HepG2 (cell line): ENCODE results near the gene MADD. TPM values are rescaled to one million over a fixed set of nuclear protein-coding genes. Genes with fewer than 3 reads are reported as not detected.

ENCODE experiments used
- ATAC-seq: fragments of 200-7000 bp; cut with Tn5 transposase; 3 replicates; pipeline ENCODE4 v1.9.1; 2020; ENCODE audit warnings: mild to moderate bottlenecking, moderate library complexity
- BruUV-seq: library from RNA; stranded (reverse); fragments of 400-500 nt; replicated peaks from 2 replicates; lab custom pipeline; 2021; lab: Mats Ljungman, UMichigan
- CTCF ChIA-PET: fragments of 300-600 bp; formaldehyde crosslinking; extraction: SDS; loops from one replicate; lab custom pipeline; 2021; ENCODE audit warnings: low total read pairs, inconsistent platforms, low intra/inter-chr PET ratio; lab: Yijun Ruan, JAX
- POLR2A ChIA-PET: fragments of 350-600 bp; sonication (Branson Sonifier 250); formaldehyde crosslinking; loops from one replicate; lab custom pipeline; 2020; ENCODE audit warnings: antibody characterized with exemption, inconsistent platforms; lab: Yijun Ruan, JAX
- DNase-seq: peaks from one replicate; pipeline ENCODE4 v3.0.0-alpha.2; 2015; ENCODE audit warnings: low spot score
- FAIRE-seq: peaks from 3 replicates; lab custom pipeline; 2011; peaks lifted over from hg19 to GRCh38; lab: Jason Lieb, UNC
- H2AFZ ChIP-seq: one replicate; pipeline ENCODE4 v1.6.1; 2011; ENCODE audit warnings: low read length, inconsistent platforms
- H3K27ac ChIP-seq: fragments of 300-600 bp; 3 replicates; pipeline ENCODE4 v1.8.0; 2011; ENCODE audit warnings: mixed run types, mild to moderate bottlenecking, mixed read lengths, low read length, inconsistent platforms; ENCODE audit not compliant: insufficient read depth; ENCODE audit errors: extremely low read length
- H3K27me3 ChIP-seq, 2 experiments: fragments of 200-600 bp in 1 of 2; 2 replicates in 1 of 2; 3 replicates in 1 of 2; pipeline versions ENCODE4 v1.6.0 to v1.8.0; 2011; ENCODE audit warnings: low read length in 2 of 2, mild to moderate bottlenecking in 2 of 2, moderate library complexity in 2 of 2, inconsistent platforms in 1 of 2; ENCODE audit not compliant: insufficient read depth in 2 of 2, control insufficient read depth in 1 of 2
- H3K36me3 ChIP-seq, 2 experiments: fragments of 200-600 bp in 1 of 2; replicated peaks in 1 of 2; 2 replicates in 1 of 2; 3 replicates in 1 of 2; pipeline versions ENCODE4 v1.5.1 to v1.8.0; 2011; ENCODE audit warnings: low read length in 2 of 2, inconsistent platforms in 1 of 2; ENCODE audit not compliant: insufficient read depth in 2 of 2, control insufficient read depth in 1 of 2
- H3K4me1 ChIP-seq: 2 replicates; pipeline ENCODE4 v1.5.1; 2012; ENCODE audit warnings: low read length, inconsistent platforms; ENCODE audit not compliant: insufficient read depth
- H3K4me2 ChIP-seq: 2 replicates; pipeline ENCODE4 v1.6.0; 2011; ENCODE audit warnings: low read depth, low read length, inconsistent platforms
- H3K4me3 ChIP-seq, 3 experiments: fragments of 200-600 bp in 1 of 3; sonication (generic), shearing (Covaris generic) in 1 of 3; replicated peaks in 1 of 3; 2 replicates each; pipeline ENCODE4 v1.5.1; 2011 to 2016; ENCODE audit warnings: low read length in 3 of 3, inconsistent platforms in 2 of 3, low read depth in 2 of 3, mild to moderate bottlenecking in 2 of 3, control low read depth in 1 of 3, mixed read lengths in 1 of 3; ENCODE audit not compliant: insufficient read depth in 1 of 3
- H3K79me2 ChIP-seq: one replicate; pipeline ENCODE4 v1.6.1; 2011; ENCODE audit warnings: low read length, inconsistent platforms; ENCODE audit not compliant: insufficient read depth
- H3K9ac ChIP-seq: 2 replicates; pipeline ENCODE4 v1.6.0; 2011; ENCODE audit warnings: mild to moderate bottlenecking, low read depth, low read length, inconsistent platforms; ENCODE audit not compliant: insufficient read depth
- H3K9me3 ChIP-seq: 2 replicates; pipeline ENCODE4 v1.5.1; 2012; ENCODE audit warnings: mild to moderate bottlenecking, low read length
- H4K20me1 ChIP-seq: 2 replicates; pipeline ENCODE4 v1.6.0; 2011; ENCODE audit warnings: inconsistent platforms, mild to moderate bottlenecking, low read length, moderate library complexity; ENCODE audit not compliant: insufficient read depth
- AHDC1 ChIP-seq: sonication (generic); formaldehyde crosslinking; IDR thresholded peaks from 2 replicates; pipeline ENCODE4 v1.5.1; 2020; ENCODE audit warnings: mild to moderate bottlenecking, missing genetic modification reagents, borderline replicate concordance
- CBX1 ChIP-seq: IDR thresholded peaks from one replicate; pipeline ENCODE4 v1.6.1; 2016; ENCODE audit warnings: antibody characterized with exemption, low read depth
- E2F1 ChIP-seq: sonication (generic); formaldehyde crosslinking; IDR thresholded peaks from 2 replicates; pipeline ENCODE4 v1.5.0; 2020; ENCODE audit warnings: missing genetic modification reagents
- EED ChIP-seq: sonication (generic); formaldehyde crosslinking; IDR thresholded peaks from 2 replicates; pipeline ENCODE4 v1.5.0; 2020; ENCODE audit warnings: mild to moderate bottlenecking, missing genetic modification reagents
- NFE2L1 ChIP-seq: sonication (generic); formaldehyde crosslinking; IDR thresholded peaks from 2 replicates; pipeline ENCODE4 v1.4.0; 2020; ENCODE audit warnings: missing genetic modification reagents, mild to moderate bottlenecking, borderline replicate concordance
- TBL1XR1 ChIP-seq: fragments of 150-350 bp; IDR thresholded peaks from 2 replicates; pipeline ENCODE4 v1.6.1; 2014; ENCODE audit warnings: borderline replicate concordance, low read length; ENCODE audit not compliant: partially characterized antibody
- TBX3 ChIP-seq: fragments of 450-650 bp; IDR thresholded peaks from 2 replicates; pipeline ENCODE4 v1.6.1; 2017; ENCODE audit warnings: antibody characterized with exemption, mild to moderate bottlenecking, inconsistent platforms, borderline replicate concordance
- ZC3H13 ChIP-seq: sonication (generic); formaldehyde crosslinking; IDR thresholded peaks from 2 replicates; pipeline ENCODE4 v1.8.1; 2023; ENCODE audit warnings: mild to moderate bottlenecking, missing genetic modification reagents, moderate library complexity
- ZNF768 ChIP-seq: sonication (generic); formaldehyde crosslinking; IDR thresholded peaks from 2 replicates; pipeline ENCODE4 v1.4.0; 2020; ENCODE audit warnings: missing genetic modification reagents
- WGBS: methylation state at CpG from one replicate; pipeline ENCODE4 v1.1.6; 2017; ENCODE audit warnings: low lambda C conversion rate; 5-methylcytosine and 5-hydroxymethylcytosine counted together
- in situ Hi-C: cut with HindIII; loops from 2 replicates; pipeline ENCODE4 v1.10.0; 2017; ENCODE audit warnings: low pct_unique_long_range_greater_than_20kb; ENCODE audit not compliant: extremely low pct_ligation_motif_present
- intact Hi-C: fragments of 100-400 bp; cut with micrococcal nuclease; formaldehyde crosslinking; loops from one replicate; pipeline ENCODE4 v1.10.0; 2022; ENCODE audit not compliant: unreplicated experiment
- polyA plus RNA-seq, 8 experiments: library from polyadenylated mRNA; depleted of rRNA in 3 of 8; stranded (reverse) in 7 of 8; unstranded in 1 of 8; fragments of >200 nt; fragmentation: Illumina TruSeq in 4 of 8; extraction: Trizol in 4 of 8; gene quantifications; 2 replicates each; pipeline versions ENCODE4 v1.2.1 to v1.2.3, GENCODE V29; 2011 to 2016; ENCODE audit warnings: low read depth in 4 of 8, missing spikeins in 1 of 8, mixed read lengths in 1 of 8; ENCODE audit not compliant: insufficient read depth in 1 of 8
- total RNA-seq, 5 experiments: library from RNA; depleted of rRNA; stranded (reverse); fragments of >200 nt; fragmentation: Illumina TruSeq; extraction: Trizol; gene quantifications; 2 replicates each; pipeline ENCODE4 v1.2.3, GENCODE V29; 2016; ENCODE audit warnings: low read depth in 1 of 5

MADD gene
- total and polyA plus RNA-seq, 2 of the 13 experiments (the other 11 are each of a cell fraction or from before 2014, with no cell fraction given) = 18.0 to 29.2 TPM

- in situ Hi-C loops = loop anchor here (5.0 kb wide), 1 partner anchor 174 kb away; the partner anchor contains the start of gene ARFGAP2
- H4K20me1 ChIP-seq = no peaks in the 10 kb centered on the region
- no peak overlapping the region for H3K9ac ChIP-seq
- TF ChIP-seq ZC3H13 (no peak), ZNF768 (peak; percentile 91)
- H3K4me2 ChIP-seq = no peak overlapping the region
- POLR2A ChIA-PET = no interaction called here
- H3K9me3 ChIP-seq = no peaks in the 10 kb centered on the region
- no peak overlapping the region for H3K27ac ChIP-seq
- H3K79me2 ChIP-seq = no peaks in the 10 kb centered on the region
- no peak overlapping the region for H3K4me3 ChIP-seq
- CTCF ChIA-PET = no interaction called here
- WGBS = 41% methylated on average over 16 of the region's 29 CpGs
- H3K4me1 ChIP-seq = peaks cover 61% of the 10 kb centered on the region
- BruUV-seq = no TSS peak
- DNase-seq (no peak), ATAC-seq (no peak), FAIRE-seq (no peak)
- H3K36me3 ChIP-seq = no peaks in the 10 kb centered on the region
- no peak overlapping the region for H2AFZ ChIP-seq
- intact Hi-C loops = no loop called here
- peaks cover 9 to 54% of the 10 kb centered on the region in 2 experiments; a peak in 3 of 5 replicates for H3K27me3 ChIP-seq
Observed at GRCh38 chr11:47351156-47352126, 81.5 kb downstream of the MADD start.

GRCh38 chr11:47352556-47352955 is 82.6 kb downstream of the MADD start, which contains the start of gene MYBPC3:
MYBPC3 (minus strand) TSS chr11:47352702; CDS start chr11:47352647, 55 bp downstream.
- WGBS = 20% methylated on average over 1 of the region's 5 CpGs
- ChIA-PET POLR2A (no interaction called here), CTCF (no interaction called here)
- Histone ChIP-seq H4K20me1 (no peaks in the 10 kb centered on the region), H3K4me1 (peaks cover 61% of the 10 kb centered on the region), H3K9ac (no peak within 1 kb of the TSS), H3K9me3 (no peaks in the 10 kb centered on the region), H3K36me3 (no peaks in the 10 kb centered on the region), H3K79me2 (no peaks in the 10 kb centered on the region), H3K27ac (no peak within 1 kb of the TSS), H3K4me3 (no peak within 1 kb of the TSS), H2AFZ (no peak within 1 kb of the TSS), H3K27me3 (peaks cover 9 to 43% of the 10 kb centered on the region in 2 experiments; a peak in 3 of 5 replicates), H3K4me2 (no peak within 1 kb of the TSS)
- DNase-seq = no peak
- FAIRE-seq = no peak
- intact Hi-C loops (no loop called here), in situ Hi-C loops (loop anchor here (5.0 kb wide), 1 partner anchor 175 kb away; the partner anchor contains the start of gene ARFGAP2)
- no TSS peak for BruUV-seq
- ATAC-seq = no peak
- TF ChIP-seq AHDC1 (no peak), TBL1XR1 (no peak), E2F1 (CRISPR knock-in tag) (no peak), TBX3 (no peak), NFE2L1 (no peak), EED (CRISPR knock-in tag) (no peak), CBX1 (no peak)
